ENCODE measurements around the gene ZBTB17. TPM values are rescaled to one million over a fixed set of nuclear protein-coding genes. Genes with fewer than 3 reads are reported as not detected.

The ZBTB17 gene
- total RNA-seq, 1 donor from 2014 or later = 19.5 TPM

DNA sequence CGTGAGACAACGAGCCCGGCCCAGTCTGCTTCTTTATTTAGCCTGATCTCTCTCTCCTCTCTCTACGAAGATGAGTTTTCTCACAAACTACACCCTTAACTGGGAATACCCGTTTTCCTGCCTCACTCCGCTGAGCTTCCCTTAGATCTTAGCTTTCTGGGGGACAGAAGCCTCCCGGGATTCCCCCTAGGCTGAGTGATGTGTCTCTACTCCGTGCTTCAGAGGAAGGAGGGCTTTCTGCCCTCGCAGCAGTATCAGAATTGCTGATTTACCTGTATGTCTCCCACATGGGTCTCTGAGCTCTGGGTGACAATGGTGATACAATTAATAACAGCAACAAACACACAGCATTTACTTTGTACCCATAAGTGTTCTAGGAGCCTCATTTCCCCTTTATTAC lies 1.0 kb downstream of the ZBTB17 start:
- TF ChIP-seq EZH2phosphoT487 (IDR thresholded peaks at IDR 0.05) (no peak), EZH2 (IDR thresholded peaks at IDR 0.05) (no peak)
- TF ChIP-seq, protein P1, sequence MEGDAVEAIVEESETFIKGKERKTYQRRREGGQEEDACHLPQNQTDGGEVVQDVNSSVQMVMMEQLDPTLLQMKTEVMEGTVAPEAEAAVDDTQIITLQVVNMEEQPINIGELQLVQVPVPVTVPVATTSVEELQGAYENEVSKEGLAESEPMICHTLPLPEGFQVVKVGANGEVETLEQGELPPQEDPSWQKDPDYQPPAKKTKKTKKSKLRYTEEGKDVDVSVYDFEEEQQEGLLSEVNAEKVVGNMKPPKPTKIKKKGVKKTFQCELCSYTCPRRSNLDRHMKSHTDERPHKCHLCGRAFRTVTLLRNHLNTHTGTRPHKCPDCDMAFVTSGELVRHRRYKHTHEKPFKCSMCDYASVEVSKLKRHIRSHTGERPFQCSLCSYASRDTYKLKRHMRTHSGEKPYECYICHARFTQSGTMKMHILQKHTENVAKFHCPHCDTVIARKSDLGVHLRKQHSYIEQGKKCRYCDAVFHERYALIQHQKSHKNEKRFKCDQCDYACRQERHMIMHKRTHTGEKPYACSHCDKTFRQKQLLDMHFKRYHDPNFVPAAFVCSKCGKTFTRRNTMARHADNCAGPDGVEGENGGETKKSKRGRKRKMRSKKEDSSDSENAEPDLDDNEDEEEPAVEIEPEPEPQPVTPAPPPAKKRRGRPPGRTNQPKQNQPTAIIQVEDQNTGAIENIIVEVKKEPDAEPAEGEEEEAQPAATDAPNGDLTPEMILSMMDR (IDR thresholded peaks at IDR 0.05) = no peak
- Histone ChIP-seq H3K9ac (peak overlapping the region; percentile 63), H3F3A (ENCODE audit: low read depth) (peaks cover 10% of the 10 kb centered on the region), H3K36me3 (peaks cover 3% of the 10 kb centered on the region), H3K27ac (no peak overlapping the region), H3K4me1 (peaks cover 3% of the 10 kb centered on the region), H2AFZ (replicated peaks) (peak overlapping the region; percentile 87), H3K79me2 (ENCODE audit: low read depth) (peaks cover 20% of the 10 kb centered on the region), H3K4me2 (peak overlapping the region; percentile 92), H3K27me3 (peaks cover 10% of the 10 kb centered on the region), H3K4me3 (peak overlapping the region; percentile 90), H4K20me1 (ENCODE audit: low read depth) (peaks cover 13% of the 10 kb centered on the region), H3K9me3 (ENCODE audit: low read depth) (peaks cover 4% of the 10 kb centered on the region)
- H3K36me3 Mint-ChIP-seq = peaks cover 19% of the 10 kb centered on the region
- H3K4me3 Mint-ChIP-seq = peak overlapping the region; percentile 94
- H3K27me3 Mint-ChIP-seq (ENCODE audit: insufficient read depth, low read depth) = peaks cover 3% of the 10 kb centered on the region
- no peak for DNase-seq (ENCODE audit: low spot score)
- H3K27ac Mint-ChIP-seq = no peak overlapping the region
- peaks cover 14% of the 10 kb centered on the region for H3K4me1 Mint-ChIP-seq
- peaks cover 8% of the 10 kb centered on the region for H3K9me3 Mint-ChIP-seq

DNA sequence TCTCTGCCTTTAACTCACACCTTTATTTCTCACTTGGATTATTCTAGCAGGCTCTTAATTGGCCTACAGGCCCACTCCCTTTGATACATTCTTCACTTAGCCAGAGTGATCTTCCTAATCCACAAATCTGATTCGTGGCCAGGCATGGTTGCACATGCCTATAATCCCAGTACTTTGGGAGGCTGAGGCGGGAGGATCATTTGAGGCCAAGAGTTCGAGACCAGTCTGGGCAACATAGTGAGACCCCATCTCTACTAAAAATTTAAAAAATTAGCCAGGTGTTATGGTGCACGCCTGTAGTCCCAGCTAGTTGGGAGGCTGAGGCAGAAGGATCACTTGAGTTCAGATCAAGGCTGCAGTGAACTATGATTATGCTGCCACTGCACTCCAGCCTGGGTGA lies 2.1 kb downstream of the ZBTB17 start:
- H3F3A ChIP-seq (ENCODE audit: low read depth) = peaks cover 10% of the 10 kb centered on the region
- H3K36me3 ChIP-seq = peaks cover 7% of the 10 kb centered on the region
- no peak overlapping the region for H3K4me3 Mint-ChIP-seq
- TF ChIP-seq, protein P1 (IDR thresholded peaks at IDR 0.05) = no peak
- no peak for TF ChIP-seq EZH2 (IDR thresholded peaks at IDR 0.05)
- TF ChIP-seq EZH2phosphoT487 (IDR thresholded peaks at IDR 0.05) = no peak
- peaks cover 14% of the 10 kb centered on the region for H3K4me1 Mint-ChIP-seq
- H3K36me3 Mint-ChIP-seq = peaks cover 25% of the 10 kb centered on the region
- H3K79me2 ChIP-seq (ENCODE audit: low read depth) = peaks cover 20% of the 10 kb centered on the region
- no peak overlapping the region for H2AFZ ChIP-seq (replicated peaks)
- H3K9me3 ChIP-seq (ENCODE audit: low read depth) = peaks cover 4% of the 10 kb centered on the region
- no peak overlapping the region for H3K9ac ChIP-seq
- H3K4me1 ChIP-seq = peaks cover 3% of the 10 kb centered on the region
- H3K27ac ChIP-seq = no peak overlapping the region
- H3K27ac Mint-ChIP-seq = no peak overlapping the region
- peaks cover 3% of the 10 kb centered on the region for H3K27me3 Mint-ChIP-seq (ENCODE audit: insufficient read depth, low read depth)
- no peak overlapping the region for H3K4me3 ChIP-seq
- H3K4me2 ChIP-seq = no peak overlapping the region
- no peak for DNase-seq (ENCODE audit: low spot score)
- peaks cover under 1% of the 10 kb centered on the region for H3K27me3 ChIP-seq
- H3K9me3 Mint-ChIP-seq = peaks cover 12% of the 10 kb centered on the region
- peaks cover 13% of the 10 kb centered on the region for H4K20me1 ChIP-seq (ENCODE audit: low read depth)

DNA sequence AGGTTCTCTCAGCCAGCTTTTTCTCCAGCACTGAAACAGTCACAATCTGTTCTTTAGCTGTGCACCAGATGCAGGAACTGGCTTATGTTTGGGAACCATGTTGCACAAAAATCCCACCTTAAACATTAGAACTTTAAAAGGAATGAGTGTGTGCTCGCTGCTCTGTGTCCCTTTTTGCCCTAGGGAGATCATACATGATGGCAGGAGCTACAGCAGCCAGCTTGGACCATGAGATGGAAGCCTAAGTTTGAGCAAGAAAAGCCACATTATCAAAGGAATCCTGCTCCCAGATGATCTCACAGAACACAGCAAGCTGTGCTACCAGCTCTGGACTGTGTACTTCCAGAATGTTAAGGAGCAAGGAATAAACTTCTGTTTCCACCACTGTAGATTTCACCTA lies 3.5 kb downstream of the ZBTB17 start:
- TF ChIP-seq EZH2 (IDR thresholded peaks at IDR 0.05) (no peak), EZH2phosphoT487 (IDR thresholded peaks at IDR 0.05) (no peak)
- TF ChIP-seq, protein P1 (IDR thresholded peaks at IDR 0.05) = no peak
- Histone ChIP-seq H3K4me3 (no peak overlapping the region), H4K20me1 (ENCODE audit: low read depth) (peaks cover 13% of the 10 kb centered on the region), H3F3A (ENCODE audit: low read depth) (peaks cover 10% of the 10 kb centered on the region), H3K79me2 (ENCODE audit: low read depth) (peaks cover 20% of the 10 kb centered on the region), H3K9ac (no peak overlapping the region), H3K4me2 (no peak overlapping the region), H2AFZ (replicated peaks) (no peak overlapping the region), H3K27ac (no peak overlapping the region), H3K9me3 (ENCODE audit: low read depth) (no peaks in the 10 kb centered on the region), H3K27me3 (no peaks in the 10 kb centered on the region), H3K36me3 (peaks cover 7% of the 10 kb centered on the region), H3K4me1 (peaks cover 3% of the 10 kb centered on the region)
- Mint-ChIP-seq H3K27ac (no peak overlapping the region), H3K4me3 (no peak overlapping the region), H3K36me3 (peaks cover 34% of the 10 kb centered on the region), H3K9me3 (peaks cover 14% of the 10 kb centered on the region), H3K27me3 (ENCODE audit: insufficient read depth, low read depth) (peaks cover 6% of the 10 kb centered on the region), H3K4me1 (peaks cover 14% of the 10 kb centered on the region)
- no peak for DNase-seq (ENCODE audit: low spot score)

All from neural progenitor cell (in vitro differentiated cells).